Adrenal gland (tissue), 5 donors: ENCODE data around the gene TBRG4.

Experiments used
- CTCF ChIP-seq, 6 experiments: fragments of 450-650 bp in 4 of 6; fragments of 200-600 bp in 2 of 6; sonication (generic) in 1 of 6; IDR thresholded peaks; 1 replicate in 5 of 6; 2 replicates in 1 of 6; pipeline versions ENCODE4 v1.5.1 to v1.8.0; 2016 to 2021; ENCODE audit warnings: antibody characterized with exemption in 6 of 6, mild to moderate bottlenecking in 2 of 6, moderate library complexity in 1 of 6
- POLR2A ChIP-seq, 2 donors: fragments of 450-650 bp; IDR thresholded peaks; one replicate each; pipeline ENCODE4 v1.6.1; 2017; ENCODE audit warnings: antibody characterized with exemption in 2 of 2, mild to moderate bottlenecking in 2 of 2, moderate library complexity in 1 of 2
- donor health status: DM: no; HTN: no; CAD: no.

GRCh38 chr7:45078125-45078681, 33.3 kb downstream of the TBRG4 start:
- TF ChIP-seq CTCF (IDR thresholded peaks at IDR 0.05) (no peak), POLR2A (IDR thresholded peaks at IDR 0.05) (no peak)
